Transverse colon (tissue), 4 donors: Measurements from ENCODE around the gene CBLC.

Experiments
- CTCF ChIP-seq, 5 experiments: fragments of 200-600 bp in 3 of 5; fragments of 450-650 bp in 2 of 5; sonication (generic) in 3 of 5; IDR thresholded peaks; 1 replicate in 2 of 5; 2 replicates in 3 of 5; pipeline ENCODE4 v1.5.1; 2016 to 2017; ENCODE audit warnings: antibody characterized with exemption in 5 of 5, inconsistent platforms in 3 of 5, mild to moderate bottlenecking in 2 of 5, moderate library complexity in 1 of 5
- POLR2AphosphoS5 ChIP-seq, 3 donors: sonication (generic); formaldehyde crosslinking; IDR thresholded peaks; one replicate each; pipeline ENCODE4 v1.6.1; 2016; ENCODE audit warnings: antibody characterized with exemption in 3 of 3

GRCh38 chr19:44746946-44747738 lies 30.5 kb upstream of the CBLC start:
- no peak for TF ChIP-seq CTCF (IDR thresholded peaks at IDR 0.05)
- TF ChIP-seq POLR2AphosphoS5 (IDR thresholded peaks at IDR 0.05) = peak; percentile 89 to 92 (median 90)
